NCI-H146 (cell line): Measurements from ENCODE around the gene UCP2.

Experiments used
- DNase-seq: peaks from one replicate; lab custom pipeline; 2025; lab: John Stamatoyannopoulos, UW

Gene UCP2

DNA sequence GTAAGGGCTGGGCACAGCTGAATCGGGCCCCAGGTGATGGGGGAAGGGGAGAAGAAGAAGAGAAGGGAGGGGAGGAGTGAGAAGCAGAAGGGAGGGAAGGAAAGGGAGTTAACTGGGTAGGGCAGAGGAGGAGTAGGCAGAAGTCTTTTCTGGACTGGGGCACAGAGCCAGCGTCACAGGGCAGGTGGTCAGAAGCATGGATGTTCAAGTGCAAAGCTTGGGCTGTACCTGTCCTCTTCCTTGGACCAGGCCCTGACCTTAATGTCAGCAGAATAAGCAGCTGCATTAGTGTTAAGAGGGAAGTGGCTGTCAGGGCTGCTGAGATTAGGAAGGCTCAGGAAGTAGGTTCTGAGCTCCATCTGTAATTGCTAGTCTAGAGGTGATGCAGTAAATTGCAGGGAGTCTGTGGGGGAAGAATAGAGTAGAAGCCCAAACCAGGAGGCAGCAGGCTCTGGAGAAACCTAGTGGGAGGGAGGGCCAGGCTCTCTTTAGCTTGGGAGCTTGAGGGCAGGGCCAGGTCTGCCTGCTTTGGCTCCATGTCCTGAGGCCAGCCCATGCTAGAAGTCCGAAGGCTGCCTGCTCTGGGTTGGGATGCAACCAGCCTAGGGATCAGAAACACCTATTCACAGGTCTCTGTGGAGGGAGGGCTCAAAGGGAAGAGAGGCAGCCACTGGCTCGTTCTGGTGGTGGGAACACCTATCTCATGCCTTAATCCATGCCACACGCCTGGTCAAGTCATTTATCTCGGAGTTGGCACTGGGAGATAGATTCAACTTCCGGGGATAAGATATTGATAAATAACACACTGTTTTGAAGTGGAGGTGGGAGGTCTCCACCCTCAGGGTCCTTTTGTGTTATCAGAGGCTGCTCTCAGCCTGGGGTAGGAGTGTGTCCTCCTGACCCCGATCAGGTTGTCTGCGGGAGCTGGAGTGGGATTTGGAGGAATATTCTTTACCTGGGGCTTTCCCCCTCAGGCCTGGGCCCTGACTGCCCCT, 28.0 kb upstream of the UCP2 start:
- no peak for DNase-seq

DNA sequence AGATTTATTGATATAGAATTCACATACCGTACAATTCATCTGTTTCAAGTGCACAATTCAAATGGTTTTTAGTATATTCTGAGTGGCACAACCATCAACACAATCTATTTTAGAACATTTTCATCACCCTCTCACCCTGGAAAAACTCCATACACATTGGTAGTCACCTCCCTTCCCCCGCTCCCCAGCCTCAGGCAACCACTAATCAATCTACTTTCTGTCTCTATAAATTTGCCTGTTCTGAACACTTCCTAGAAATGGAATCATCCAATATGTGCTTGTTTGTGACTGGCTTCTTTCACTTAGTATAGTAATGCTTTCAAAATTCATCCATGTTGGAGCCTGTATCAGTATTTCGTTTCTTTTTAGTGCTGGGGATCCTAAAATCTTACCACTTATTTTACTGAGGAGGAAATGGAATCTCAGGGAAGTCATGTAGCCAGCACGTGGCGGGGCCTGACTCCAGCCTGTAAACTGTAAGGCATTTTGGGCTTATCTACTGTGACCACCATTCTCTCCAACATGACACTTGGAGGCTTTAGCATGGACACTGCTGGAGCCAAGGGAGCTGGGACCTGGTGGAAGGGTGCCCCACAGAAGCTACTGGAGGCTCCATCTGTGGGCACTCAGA, 27.1 kb upstream of the UCP2 start:
- DNase-seq: no peak

DNA sequence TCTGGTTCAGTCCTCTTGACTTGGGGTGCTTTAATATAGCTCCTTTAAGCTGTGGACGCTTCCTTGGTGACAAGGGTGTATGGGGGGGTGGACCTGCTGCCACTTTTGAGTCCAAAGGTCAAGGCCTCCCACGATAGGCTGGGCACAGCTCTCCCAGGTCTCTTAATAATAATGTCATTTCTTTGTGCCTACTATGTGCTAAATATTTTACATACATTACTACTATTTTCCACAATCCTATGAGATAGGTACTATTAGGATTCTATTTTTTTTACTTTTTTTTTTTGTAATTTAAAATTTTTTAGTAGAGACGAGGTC, 26.5 kb upstream of the UCP2 start:
- DNase-seq: no peak

DNA sequence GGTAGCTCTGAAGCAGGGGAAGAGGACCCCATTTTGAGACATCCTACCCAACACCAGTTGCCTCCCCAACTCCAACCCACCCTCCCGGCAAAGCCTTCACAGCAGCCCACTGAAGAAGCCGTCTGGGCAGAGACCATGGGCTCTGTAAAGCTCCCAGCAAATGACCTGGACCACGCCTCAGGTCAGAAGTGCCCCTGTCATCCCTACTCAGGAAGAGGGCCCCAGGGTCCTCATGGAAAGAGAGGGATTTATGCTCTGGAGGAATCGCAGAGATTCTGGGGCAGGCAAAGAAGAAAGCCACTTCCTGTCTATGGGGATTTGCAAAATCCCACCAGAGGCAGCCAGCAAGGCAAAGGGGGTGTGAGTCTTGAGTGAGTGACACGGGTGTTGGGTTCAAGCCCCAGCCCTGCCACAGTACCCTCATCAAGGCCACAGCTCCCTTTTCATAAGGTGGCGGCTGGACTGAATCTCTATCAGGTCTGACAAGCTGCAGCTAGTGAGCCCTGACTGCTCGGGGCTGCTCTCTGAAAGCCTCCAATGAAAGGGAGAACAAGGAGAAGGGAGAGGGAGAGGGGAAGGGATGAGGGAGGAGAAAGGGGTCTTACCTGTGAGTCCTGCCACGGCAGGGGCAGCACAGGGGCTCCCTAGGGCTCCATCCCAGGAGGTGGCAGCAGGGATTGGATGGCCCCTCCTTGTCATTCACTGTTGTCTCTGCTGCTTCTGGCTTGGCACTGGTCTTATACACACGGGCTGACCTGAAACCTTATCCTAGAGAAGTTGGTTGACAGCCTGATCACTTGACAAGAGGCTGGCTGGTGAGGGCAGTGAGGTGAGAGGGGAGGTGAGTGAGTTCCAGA, 26.0 kb upstream of the UCP2 start, which contains the start of gene UCP3:
Gene UCP3, minus strand, starts transcription at position 713 of the 857 bp plus-strand sequence. CDS start 2,043 bp downstream, outside the sequence.
- no peak for DNase-seq

DNA sequence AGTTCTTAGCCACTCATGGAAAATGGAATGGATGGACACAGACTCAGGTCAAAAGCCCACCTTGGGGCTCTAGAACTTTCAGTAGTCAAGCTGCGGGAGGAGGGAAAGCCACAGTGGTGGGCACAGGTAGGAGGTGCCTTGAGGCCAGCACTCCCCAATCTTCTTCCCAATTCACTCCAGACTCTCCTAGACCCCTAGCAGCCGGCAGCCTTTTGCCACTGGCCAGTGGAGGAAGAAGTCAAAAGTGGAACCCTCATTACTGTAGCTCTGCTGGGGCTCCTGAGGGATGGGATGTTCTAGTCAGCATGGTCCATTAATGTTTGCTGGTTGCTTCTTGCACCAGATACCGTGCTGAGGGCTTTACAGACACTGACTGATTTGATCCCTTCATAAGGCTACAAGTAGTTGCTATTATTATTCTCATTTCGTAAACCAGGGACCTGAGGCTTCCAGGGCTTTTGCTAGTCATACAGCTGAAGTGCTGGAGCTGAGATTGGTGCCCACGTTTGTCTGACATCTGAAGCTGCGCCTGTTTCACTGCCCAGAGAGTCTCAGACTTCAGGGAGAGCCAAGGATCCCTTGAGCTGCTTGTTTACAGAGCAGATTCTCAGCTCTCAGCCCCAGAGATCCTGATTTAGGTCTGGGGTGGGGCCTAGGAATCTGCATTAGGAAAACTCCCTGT, 25.2 kb upstream of the UCP2 start:
- no peak for DNase-seq

DNA sequence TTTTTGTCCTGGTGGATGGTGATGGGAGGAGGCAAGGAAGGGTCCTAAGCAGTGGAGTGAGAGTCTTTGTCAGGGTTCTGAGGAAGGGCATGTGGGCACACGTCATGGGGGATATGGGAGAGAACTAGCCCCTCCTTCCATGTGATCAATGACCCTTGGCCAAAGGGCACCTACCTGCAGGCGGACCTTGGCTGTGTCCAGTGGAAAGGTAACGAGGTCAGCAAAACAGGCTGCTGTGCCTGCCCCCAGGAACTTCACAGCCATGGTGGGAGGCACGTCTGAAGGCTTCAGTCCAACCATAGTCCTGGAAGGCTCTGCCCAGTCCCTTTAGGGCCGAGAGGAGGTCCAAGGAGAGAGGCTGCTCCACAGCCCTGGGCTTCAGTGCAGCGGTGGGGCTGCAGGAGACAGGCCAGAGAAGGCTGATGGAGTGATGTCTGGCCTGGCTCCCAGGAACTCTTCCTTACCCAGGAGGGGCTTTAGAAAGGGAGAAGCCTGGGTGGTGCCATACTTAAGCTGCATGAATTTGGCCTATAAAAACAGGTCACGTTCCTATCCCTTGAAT, 24.2 kb upstream of the UCP2 start:
- DNase-seq: no peak

DNA sequence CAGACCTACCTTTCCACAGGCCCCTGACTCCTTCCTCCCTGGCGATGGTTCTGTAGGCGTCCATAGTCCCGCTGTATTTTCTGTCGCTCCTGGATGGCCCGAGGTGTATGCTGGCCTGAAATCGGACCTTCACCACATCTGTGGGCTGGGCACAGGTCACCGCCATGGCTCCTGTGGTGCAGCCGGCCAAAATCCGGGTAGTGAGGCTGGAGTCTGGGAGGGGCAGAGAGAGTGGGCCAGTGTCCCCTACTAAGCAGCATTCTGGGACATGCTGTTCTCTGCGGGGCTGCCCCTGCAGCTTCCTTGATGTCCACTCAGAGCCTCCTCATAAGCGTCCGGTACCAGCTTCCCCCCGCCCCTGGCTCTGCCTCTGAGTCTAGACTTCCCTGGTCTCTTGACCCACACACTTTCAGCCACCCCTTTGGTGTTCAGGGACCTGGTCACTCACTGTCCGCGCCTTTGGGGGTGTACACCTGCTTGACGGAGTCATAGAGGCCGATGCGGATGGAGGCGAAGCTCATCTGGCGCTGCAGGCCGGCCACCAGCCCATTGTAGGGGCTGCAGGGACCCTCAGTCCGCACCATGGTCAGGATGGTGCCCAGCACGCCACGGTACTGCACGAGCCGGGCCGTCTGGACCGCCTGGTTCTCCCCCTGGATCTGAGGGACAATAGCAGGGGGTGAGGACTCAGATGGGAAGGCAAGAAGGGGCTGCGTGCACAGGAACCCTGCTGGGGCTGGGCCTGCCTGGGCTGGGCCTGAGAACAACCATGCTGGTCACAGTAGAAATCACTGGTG, 23.3 kb upstream of the UCP2 start:
- DNase-seq: no peak

DNA sequence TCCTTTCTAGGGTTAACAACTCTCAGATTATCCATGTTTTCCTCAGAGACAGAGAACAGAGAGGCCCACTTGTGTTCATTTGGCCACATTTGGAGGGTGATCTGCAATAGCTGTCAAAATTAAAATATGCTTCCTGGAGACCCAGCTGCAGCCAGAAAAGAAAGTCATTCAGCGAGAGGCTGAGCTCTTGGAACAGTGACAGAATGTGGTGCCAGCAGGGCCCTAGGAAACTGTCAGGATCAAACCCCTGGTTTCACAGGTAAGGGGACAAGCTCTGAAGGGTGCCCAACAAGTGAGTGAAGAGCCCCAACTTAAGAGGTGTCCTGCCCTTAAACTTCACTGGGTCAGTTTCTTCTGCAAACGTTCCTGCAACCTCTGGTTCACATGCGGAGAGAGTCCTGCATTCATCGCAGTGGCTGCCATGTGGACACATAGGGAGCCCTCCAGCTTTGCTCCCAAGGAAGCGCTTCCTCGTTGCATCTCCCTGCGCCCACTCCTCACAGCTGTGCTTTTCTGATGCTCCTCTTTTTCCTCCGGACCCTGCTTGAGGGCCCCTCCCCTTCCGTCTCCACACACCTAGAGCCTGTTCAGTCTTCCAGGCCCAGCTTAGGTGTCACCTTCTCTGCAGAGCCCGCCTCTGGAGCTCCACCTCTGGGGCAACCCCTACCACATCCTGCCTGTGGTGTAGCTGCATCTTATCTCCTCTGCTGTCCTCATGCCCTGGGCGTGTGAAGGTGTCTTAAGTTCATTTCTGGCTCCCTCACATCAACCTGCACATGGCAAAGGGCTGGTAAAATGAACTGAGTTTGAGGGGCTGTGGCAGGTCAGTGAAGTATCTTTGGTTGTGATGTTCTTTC, 22.3 kb upstream of the UCP2 start:
- no peak for DNase-seq

DNA sequence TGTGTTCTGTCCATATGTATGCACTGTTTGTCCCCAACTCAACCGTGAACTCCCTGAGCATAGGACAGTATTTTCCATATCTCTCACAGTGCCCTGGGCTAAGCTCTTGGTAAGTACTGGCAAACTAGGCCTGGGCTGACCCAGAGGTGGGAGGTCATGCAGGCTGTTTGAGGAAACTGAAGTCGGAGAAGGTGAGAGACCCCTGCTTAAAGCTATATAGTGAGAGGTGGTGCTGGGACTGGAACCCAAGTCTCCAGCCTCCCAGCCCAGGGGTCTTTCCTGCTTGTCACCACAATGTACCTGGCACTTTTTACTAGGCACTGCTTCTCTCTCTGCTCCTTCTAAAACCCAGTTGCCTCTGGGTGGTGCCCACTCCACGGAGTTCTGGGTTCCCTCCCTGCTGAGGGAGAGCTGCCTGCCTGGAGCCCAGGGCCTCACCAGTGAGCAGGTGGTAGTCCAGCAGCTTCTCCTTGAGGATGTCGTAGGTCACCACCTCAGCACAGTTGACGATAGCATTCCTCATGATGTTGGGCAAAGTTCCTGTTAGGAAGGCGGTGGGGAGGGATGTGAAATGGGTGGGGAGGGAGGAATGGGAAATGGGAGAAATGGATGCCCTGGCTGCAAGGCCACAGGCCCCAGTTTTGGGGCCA, 21.5 kb upstream of the UCP2 start:
- DNase-seq: no peak

DNA sequence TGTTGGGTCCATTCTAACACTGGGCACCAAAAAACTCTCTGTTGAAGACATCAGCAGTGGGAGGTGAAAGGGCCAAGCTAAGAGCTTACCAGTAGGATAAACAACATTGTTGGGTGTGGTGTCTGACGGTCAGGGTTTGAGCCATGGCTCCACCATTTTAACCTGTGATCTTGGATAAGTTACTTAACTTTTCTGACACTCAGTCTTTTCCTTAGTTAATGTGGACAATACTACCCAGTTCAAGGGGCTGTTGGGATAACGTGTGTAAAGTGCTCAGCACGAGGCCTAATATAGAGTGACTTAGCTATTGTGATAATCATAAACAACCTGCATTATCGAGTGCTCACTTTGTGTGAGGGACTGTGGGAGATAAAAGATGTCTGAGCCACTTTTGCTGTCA, 20.2 kb upstream of the UCP2 start:
- no peak for DNase-seq

DNA sequence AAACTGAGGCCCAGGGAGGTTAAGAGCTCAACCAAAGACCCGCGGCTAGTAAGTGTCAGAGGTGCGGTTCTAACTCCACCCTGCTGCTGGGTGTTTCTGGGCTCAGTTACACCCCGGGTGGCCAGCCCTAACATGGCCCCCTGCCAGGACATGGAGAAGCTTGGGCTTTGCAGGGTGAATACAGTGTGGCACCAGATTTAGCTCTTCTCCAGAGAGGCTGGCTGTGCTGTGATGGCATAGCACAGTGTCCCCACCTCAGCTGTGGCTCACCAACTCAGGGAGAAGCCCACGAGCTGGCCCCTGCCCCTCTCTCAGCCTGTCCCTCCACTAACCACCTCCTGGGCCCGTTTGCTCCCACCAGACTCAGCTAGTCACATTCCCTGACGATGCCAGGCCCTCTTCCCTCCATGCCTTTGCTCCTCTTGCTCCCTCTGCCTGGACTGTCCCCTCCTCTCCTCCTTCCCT, 19.2 kb upstream of the UCP2 start:
- no peak for DNase-seq

DNA sequence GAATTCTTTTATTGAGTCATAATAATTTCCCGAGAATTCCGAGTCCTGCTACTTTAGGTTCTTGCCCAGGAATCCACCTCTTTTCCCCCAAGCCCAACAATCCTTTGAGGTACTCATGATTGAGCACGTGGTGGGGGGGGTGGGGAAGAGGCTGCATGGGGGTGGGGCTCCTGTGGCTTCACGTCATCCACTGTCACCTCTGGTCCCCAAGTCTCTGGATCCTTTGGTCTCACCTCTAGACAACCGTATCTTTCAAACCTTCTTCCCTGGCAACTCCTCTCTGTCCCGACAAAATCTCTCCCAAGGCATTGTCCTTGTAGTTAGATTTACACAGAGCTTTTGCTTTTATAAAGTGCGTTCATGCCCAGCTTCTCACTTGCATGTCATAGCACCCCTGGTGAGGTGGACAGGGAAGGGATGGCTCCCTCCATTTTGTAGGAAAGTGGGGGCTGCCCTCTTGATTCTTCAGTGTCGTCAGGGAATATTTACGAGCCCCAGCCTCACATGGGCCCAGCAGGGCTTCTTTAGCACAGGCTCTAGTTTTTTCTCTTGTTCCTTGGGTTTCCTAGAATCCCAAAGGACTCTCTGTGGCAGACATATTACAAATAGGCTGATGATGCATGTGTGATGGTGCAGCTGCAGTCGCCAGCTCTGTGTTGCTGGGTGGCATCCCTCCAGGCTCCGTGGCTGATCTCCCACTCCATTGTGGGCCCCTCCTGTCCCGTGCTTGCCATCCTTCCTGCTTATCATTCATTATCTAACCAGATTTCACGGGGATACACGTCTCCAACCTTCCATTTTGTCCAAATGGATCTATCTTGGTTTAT, 17.9 kb upstream of the UCP2 start:
- no peak for DNase-seq

DNA sequence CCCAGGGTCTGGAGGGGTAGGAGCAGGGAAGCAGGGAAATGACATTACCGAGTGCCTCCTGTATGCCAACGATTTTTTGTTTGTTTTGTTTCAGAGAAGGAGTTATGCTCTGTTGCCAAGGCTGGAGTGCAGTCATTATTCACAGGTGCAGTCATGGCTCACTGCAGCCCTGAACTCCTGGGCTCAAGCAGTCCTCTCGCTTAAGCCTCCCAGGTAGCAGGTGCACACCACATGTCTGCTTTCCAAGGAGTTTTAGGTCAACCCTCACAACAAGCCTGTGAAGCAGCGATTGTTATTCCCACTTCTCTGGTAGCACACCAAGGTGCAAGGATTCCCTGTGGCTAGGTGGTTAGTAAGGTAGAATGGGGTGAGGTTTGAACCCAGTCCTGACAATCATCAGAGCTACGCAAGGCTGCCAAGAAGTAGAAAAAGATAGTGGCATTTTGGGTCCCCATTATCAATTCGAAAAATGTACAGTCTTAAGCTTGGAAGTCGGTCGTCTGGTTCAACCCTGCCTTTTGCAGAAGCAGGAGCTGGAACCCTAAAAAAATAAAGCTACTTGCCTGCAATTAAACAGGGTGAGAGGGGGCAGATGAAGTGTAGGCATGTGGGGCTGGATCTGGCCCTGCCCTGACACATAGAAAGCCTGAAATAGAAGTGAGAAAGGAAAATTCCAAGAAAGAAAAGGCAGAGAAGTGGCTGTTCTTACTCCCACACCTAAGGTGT, 17.1 kb upstream of the UCP2 start:
- no peak for DNase-seq

DNA sequence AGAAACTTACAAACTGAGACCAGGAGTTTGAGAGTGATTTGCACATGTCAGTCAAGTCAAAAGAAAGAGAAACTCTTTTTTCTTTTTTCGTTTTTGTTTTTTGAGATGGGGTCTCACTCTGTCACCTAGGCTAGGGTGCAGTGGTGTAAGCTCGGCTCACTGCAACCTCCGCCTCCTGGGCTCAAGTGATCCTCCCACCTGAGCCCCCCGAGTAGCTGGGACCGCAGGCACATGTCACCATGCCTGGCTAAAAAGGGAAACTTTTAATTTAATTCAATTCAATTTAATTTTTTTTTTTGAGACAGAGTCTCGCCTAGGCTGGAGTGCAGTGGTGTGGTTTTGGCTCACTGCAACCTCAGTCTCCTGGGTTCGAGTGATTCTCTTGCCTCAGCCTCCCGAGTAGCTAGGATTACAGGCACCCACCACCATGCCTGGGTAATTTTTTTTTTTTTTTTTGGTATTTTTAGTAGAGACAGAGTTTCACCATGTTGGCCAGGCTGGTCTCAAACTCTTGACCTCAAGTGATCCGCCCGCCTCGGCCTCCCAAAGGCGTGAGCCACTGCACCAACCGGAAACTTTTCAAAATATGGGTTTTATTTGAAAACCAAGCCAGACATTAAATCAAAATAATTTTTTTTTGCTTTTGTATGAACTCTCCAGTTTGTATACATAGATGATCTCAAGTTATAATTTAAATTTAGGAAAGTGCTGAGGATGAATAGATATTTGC, 16.4 kb upstream of the UCP2 start:
- DNase-seq: no peak

DNA sequence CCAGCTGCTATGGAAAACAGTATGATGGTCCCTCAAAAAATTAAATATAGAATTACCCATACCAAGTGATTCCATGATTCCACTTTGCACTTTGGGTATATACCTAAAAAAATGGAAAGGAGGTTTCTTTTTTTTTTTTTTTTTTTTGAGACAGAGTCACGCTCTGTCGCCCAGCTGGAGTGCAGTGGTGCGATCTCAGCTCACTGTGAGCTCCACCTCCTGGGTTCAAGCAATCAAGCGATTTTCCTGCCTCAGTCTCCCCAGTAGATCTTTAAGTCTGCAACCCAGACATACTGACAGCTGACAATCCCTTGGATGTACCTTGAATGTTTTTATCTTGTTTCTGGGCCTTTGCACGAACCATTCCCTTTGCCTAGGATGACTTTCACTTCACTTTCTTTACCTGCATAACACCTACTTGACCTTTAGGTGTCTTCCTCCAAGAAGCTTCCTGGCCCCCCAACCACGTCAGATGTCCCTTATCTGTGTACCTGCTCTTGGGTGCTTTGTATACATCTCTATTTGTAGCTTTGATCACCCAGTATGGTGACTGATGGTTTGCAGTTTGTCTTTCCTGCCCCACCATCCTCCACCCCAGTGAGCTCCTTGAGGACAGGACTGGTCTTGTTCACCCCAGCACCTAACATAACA, 14.6 kb upstream of the UCP2 start:
- DNase-seq: no peak

DNA sequence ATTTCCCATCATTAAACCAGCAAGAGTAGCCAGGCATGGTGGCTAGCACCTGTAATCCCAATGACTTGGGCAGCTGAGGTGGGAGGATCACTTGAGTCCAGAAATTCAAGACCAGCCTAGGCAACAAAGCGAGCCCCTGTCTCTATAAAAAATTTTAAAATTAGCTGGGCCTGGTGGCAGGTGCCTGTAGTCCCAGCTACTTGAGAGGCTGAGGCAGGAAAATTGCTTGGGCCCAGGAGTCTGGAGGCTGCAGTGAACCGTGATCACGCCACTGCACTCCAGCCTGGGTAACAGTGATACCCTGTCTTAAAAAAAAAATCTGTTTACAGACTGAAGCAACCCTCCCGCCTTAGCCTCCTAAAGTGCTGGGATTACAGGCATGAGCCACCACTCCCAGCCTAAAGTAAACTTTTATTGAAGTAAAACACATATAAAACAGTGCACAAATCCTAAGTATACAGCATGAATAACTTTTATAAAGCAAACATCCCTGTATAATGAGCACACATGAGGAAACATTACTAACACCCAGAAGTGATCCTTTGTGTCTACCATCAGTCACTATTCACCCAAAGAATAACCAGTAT, 13.6 kb upstream of the UCP2 start:
- DNase-seq: no peak
